Common myeloid progenitor, CD34-positive (primary cell): Measurements from ENCODE around the gene POLR1A.

Experiments
- CTCF ChIA-PET: fragments of 350-600 bp; sonication (Branson Sonifier 250); formaldehyde crosslinking; loops from one replicate; lab custom pipeline; 2021; ENCODE audit warnings: antibody characterized with exemption; lab: Charles Lee
- POLR2A ChIA-PET: fragments of 350-600 bp; sonication (Branson Sonifier 250); formaldehyde crosslinking; loops from one replicate; lab custom pipeline; 2021; ENCODE audit warnings: antibody characterized with exemption; lab: Charles Lee
- DNase-seq, 3 donors: peaks; one replicate each; pipeline versions ENCODE4 v3.0.0 to v3.0.0-alpha.2; 2013
- H3K27ac ChIP-seq, 2 experiments: 1 replicate in 1 of 2; 2 replicates in 1 of 2; pipeline ENCODE4 v1.7.0; 2013; ENCODE audit warnings: inconsistent platforms in 2 of 2, low read length in 2 of 2, mild to moderate bottlenecking in 2 of 2, low read depth in 1 of 2, moderate library complexity in 1 of 2; ENCODE audit not compliant: severe bottlenecking in 2 of 2, insufficient read depth in 1 of 2, poor library complexity in 1 of 2
- H3K27me3 ChIP-seq, 5 experiments: replicated peaks in 2 of 5; 1 replicate in 3 of 5; 2 replicates in 2 of 5; pipeline versions ENCODE4 v1.6.1 to v1.7.0; 2013; ENCODE audit warnings: low read length in 4 of 5, mild to moderate bottlenecking in 2 of 5, moderate library complexity in 2 of 5, inconsistent platforms in 1 of 5; ENCODE audit not compliant: insufficient read depth in 5 of 5, control insufficient read depth in 4 of 5
- H3K36me3 ChIP-seq, 4 experiments: 1 replicate in 2 of 4; 2 replicates in 2 of 4; pipeline versions ENCODE4 v1.6.1 to v1.7.0; 2013; ENCODE audit warnings: low read length in 3 of 4, control low read depth in 1 of 4, mild to moderate bottlenecking in 1 of 4; ENCODE audit not compliant: control insufficient read depth in 4 of 4, insufficient read depth in 4 of 4
- H3K4me1 ChIP-seq, 4 experiments: 1 replicate in 3 of 4; 2 replicates in 1 of 4; pipeline versions ENCODE4 v1.6.1 to v1.7.1; 2013; ENCODE audit warnings: low read length in 3 of 4, mild to moderate bottlenecking in 3 of 4, control low read depth in 1 of 4, inconsistent platforms in 1 of 4, moderate library complexity in 1 of 4; ENCODE audit not compliant: control insufficient read depth in 4 of 4, insufficient read depth in 4 of 4; ENCODE audit errors: control extremely low read depth in 1 of 4
- H3K4me3 ChIP-seq, 7 experiments: 1 replicate in 4 of 7; 2 replicates in 3 of 7; pipeline versions ENCODE4 v1.5.1 to v1.7.0; 2013; ENCODE audit warnings: mild to moderate bottlenecking in 7 of 7, low read length in 6 of 7, moderate library complexity in 6 of 7, inconsistent platforms in 2 of 7, low read depth in 2 of 7, control low read depth in 1 of 7; ENCODE audit not compliant: insufficient read depth in 4 of 7, control insufficient read depth in 1 of 7; ENCODE audit errors: extremely low read depth in 1 of 7
- H3K9me3 ChIP-seq, 5 experiments: 1 replicate in 4 of 5; 2 replicates in 1 of 5; pipeline versions ENCODE4 v1.6.1 to v1.7.1; 2013; ENCODE audit warnings: low read length in 4 of 5, mild to moderate bottlenecking in 2 of 5, inconsistent platforms in 1 of 5, low read depth in 1 of 5, moderate library complexity in 1 of 5; ENCODE audit not compliant: control insufficient read depth in 4 of 5, insufficient read depth in 2 of 5; ENCODE audit errors: control extremely low read depth in 1 of 5
- WGBS: methylation state at CpG from one replicate; pipeline ENCODE4 v1.1.5; 2013; ENCODE audit not compliant: insufficient coverage; 5-methylcytosine and 5-hydroxymethylcytosine counted together

The POLR1A gene

DNA sequence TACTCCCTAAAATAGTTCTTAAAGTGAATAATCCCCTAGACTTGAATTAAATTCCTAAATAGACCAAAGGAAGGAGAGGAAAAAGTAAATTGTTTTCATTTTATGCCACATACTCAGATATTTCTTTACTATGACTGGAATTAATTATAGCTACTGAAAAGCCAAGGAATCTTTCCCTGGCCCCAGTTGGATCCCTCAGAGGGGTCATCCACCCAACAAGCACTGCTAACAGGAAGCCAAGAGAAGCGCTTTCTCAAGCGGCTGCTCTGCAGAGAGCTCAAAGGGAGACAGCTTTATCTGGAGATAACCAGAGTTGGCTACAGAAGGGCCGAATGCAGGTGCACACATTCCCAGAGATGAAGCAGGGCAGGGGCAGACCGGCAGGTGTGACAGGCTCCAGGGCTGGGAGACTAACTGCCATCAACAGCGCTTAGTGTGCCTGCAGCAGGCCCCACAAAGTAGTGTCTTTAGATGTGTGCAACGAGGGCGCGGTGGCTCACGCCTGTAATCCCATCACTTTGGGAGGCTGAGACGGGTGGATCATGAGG, 51.1 kb downstream of the POLR1A start:
- H3K36me3 ChIP-seq, result peaks cover 7 to 72% (median 52%) of the 10 kb centered on the region in 4 experiments
- 97% methylated on average over 10 of the region's 10 CpGs for WGBS
- POLR2A ChIA-PET, result no interaction called here
- CTCF ChIA-PET, result interaction anchor here (0.8 to 4.5 kb wide), 2 partner anchors 19 to 24 kb away, joined by 3 to 19 read pairs; no protein-coding TSS in a partner anchor
- no peak overlapping the region for H3K27ac ChIP-seq
- DNase-seq, result no peak
- no peaks in the 10 kb centered on the region for H3K27me3 ChIP-seq
- no peaks in the 10 kb centered on the region for H3K4me1 ChIP-seq
- no peaks in the 10 kb centered on the region for H3K9me3 ChIP-seq
- no peak overlapping the region for H3K4me3 ChIP-seq

DNA sequence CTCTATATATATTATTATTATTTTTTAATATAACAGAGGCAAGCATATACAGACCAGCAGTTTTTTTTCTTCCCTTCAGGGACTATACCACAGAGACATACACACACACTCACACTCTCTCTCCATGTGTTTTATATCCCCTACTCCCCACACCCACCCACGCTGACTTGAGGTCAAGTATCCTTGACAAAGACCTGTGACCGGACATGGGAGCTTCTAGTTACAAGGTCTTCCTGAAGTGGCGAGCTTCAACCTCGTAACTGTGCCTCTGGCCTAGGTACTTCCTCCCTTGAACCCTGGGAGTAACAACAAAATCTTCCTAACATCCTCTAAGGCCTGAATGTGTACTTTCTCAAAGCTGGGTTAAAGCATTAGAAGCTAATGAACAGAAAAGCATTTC, 52.5 kb downstream of the POLR1A start:
- Histone ChIP-seq H3K36me3 (peaks cover 7 to 77% (median 63%) of the 10 kb centered on the region in 4 experiments), H3K27ac (no peak overlapping the region), H3K9me3 (no peaks in the 10 kb centered on the region), H3K4me3 (no peak overlapping the region), H3K27me3 (no peaks in the 10 kb centered on the region), H3K4me1 (no peaks in the 10 kb centered on the region)
- DNase-seq, result no peak
- ChIA-PET CTCF (interaction anchor here (0.8 to 4.5 kb wide), 5 partner anchors 9 to 304 kb away, joined by 3 to 19 read pairs (median 3); no protein-coding TSS in a partner anchor), POLR2A (no interaction called here)
- 100% methylated on average over 4 of the region's 4 CpGs for WGBS

DNA sequence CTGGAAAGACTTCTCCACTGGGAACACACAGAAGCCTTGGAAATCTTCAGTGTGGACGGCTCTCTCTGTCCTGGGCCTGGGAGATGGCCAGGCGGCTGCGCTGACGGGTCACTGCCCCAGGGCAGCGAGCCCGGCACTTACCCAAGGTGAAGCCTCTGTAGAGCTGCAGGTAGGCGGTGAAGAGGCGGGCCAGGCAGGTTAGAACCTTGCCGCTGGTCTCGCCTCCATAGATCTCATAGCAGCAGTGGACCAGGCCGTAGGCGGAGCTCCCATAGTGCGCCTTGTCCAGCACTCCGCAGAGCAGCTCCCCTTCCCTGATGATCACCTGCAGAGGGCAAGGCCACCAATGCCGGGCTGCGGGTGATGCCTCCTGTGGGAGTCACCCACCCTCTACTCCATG, 53.0 kb downstream of the POLR1A start:
- Histone ChIP-seq H3K36me3 (peaks cover 10 to 82% (median 67%) of the 10 kb centered on the region in 4 experiments), H3K9me3 (no peaks in the 10 kb centered on the region), H3K4me1 (no peaks in the 10 kb centered on the region), H3K4me3 (no peak overlapping the region), H3K27me3 (no peaks in the 10 kb centered on the region), H3K27ac (no peak overlapping the region)
- WGBS, result 96% methylated on average over 12 of the region's 16 CpGs
- ChIA-PET POLR2A (no interaction called here), CTCF (interaction anchor here (0.8 to 4.5 kb wide), 4 partner anchors 9 to 303 kb away, joined by 3 to 19 read pairs (median 4); no protein-coding TSS in a partner anchor)
- DNase-seq, result no peak

DNA sequence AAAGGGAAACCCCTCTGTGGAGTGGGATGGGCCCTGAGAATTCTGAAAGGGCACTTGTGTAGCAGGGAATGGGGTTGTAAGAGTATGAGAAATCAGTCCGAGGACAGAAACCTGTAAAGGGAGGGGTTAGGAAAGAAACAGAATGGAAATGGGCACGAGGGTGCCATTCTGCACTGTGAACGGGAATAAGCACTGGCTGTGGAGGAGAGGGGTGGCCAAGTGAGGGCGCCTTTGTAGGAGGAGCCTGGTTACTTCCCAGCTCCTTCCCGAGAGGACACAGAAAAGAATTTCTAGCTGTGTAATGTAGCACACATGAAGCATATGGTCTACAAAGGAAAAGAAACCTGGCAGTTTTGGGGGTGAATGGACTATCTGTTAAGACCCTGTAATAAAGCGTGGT, 53.4 kb downstream of the POLR1A start:
- no peak for DNase-seq
- WGBS, result 97% methylated on average over 6 of the region's 6 CpGs
- Histone ChIP-seq H3K27ac (no peak overlapping the region), H3K4me1 (no peaks in the 10 kb centered on the region), H3K27me3 (no peaks in the 10 kb centered on the region), H3K36me3 (peaks cover 8 to 83% (median 69%) of the 10 kb centered on the region in 4 experiments), H3K4me3 (no peak overlapping the region), H3K9me3 (no peaks in the 10 kb centered on the region)
- CTCF ChIA-PET, result interaction anchor here (1.3 to 4.5 kb wide), 3 partner anchors 9 to 224 kb away, joined by 3 to 19 read pairs (median 5); no protein-coding TSS in a partner anchor
- POLR2A ChIA-PET, result no interaction called here

DNA sequence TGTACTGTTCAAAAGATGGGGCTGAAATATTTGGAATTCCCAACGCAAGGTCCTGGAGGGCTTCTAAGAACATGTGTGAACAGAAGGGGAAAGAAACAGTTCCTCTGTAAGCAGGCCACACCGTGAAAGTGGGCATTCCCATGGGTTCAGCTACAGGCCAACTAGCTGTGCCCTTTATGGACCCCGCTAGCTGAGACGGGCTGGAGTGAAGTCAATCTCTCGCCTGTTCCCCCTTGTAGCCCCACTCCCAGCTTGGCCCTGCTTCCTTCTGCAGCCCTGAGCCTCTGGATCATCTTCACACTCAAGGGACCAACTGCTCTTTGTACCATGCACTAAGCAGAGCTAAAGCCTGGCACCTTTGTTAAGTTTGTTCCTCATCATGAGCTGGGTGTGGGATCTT, 55.4 kb downstream of the POLR1A start:
- no peaks in the 10 kb centered on the region for H3K9me3 ChIP-seq
- whole genome bisulfite sequencing, result 94% methylated on average over 5 of the region's 5 CpGs
- ChIA-PET POLR2A (no interaction called here), CTCF (interaction anchor here (1.1 to 1.7 kb wide), 2 partner anchors 30 to 162 kb away, joined by 3 to 9 read pairs; partner anchors contain the start of gene ST3GAL5)
- DNase-seq, result no peak
- peaks cover 9 to 88% (median 72%) of the 10 kb centered on the region in 4 experiments for H3K36me3 ChIP-seq
- H3K4me1 ChIP-seq, result no peaks in the 10 kb centered on the region
- no peak overlapping the region for H3K4me3 ChIP-seq
- H3K27me3 ChIP-seq, result no peaks in the 10 kb centered on the region
- no peak overlapping the region for H3K27ac ChIP-seq

DNA sequence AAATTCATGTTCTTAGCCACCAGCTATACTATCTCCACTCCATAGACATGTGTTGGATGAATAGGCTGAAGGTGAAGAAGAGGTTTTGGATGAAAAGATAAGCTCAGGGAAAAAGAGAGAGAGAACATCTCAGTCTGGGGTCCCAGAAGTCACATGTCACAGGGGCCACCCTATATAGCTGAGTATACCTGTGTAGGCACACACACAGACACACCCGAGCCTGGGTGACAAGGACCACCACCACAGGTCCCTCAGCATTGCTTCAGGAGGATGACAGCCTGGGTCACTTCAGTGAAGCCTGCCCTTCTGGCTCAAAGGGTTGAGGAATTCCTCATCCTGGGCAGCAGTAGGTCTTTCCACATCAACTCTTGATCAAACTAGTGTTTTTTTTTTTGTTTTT, 56.2 kb downstream of the POLR1A start:
- H3K9me3 ChIP-seq, result no peaks in the 10 kb centered on the region
- ChIA-PET CTCF (interaction anchor here (1.7 kb wide), 1 partner anchor 161 kb away, joined by 9 read pairs; the partner anchor contains the start of gene ST3GAL5), POLR2A (interaction anchor here (0.5 kb wide), 1 partner anchor 64 kb away, joined by 3 read pairs; no protein-coding TSS in a partner anchor)
- H3K27ac ChIP-seq, result no peak overlapping the region
- no peak for DNase-seq
- 100% methylated on average over 1 of the region's 1 CpG for WGBS
- H3K36me3 ChIP-seq, result peaks cover 10 to 89% (median 75%) of the 10 kb centered on the region in 4 experiments
- H3K27me3 ChIP-seq, result no peaks in the 10 kb centered on the region
- no peak overlapping the region for H3K4me3 ChIP-seq
- no peaks in the 10 kb centered on the region for H3K4me1 ChIP-seq

DNA sequence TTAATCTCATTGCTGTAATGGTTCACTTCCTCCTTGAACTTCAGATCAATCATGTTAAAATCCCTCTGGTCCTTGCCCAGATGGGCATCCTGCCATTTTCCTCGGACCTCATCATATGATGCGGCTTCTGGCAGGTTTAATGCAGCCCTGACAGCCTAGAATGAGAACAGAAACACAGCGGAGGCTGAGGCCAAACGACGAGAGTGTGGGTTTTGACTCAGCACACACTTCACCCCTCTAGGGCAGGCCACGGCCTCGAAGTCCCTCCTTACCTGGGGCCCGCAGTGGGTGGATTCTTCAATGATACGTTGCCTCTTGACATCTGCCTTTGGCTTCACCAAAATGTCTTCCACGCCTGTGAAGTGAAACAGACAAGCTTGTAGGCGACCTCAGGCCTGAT, 56.8 kb downstream of the POLR1A start:
- Histone ChIP-seq H3K4me3 (no peak overlapping the region), H3K27me3 (no peaks in the 10 kb centered on the region), H3K9me3 (no peaks in the 10 kb centered on the region), H3K27ac (no peak overlapping the region), H3K4me1 (no peaks in the 10 kb centered on the region), H3K36me3 (peaks cover 10 to 92% (median 73%) of the 10 kb centered on the region in 4 experiments)
- 97% methylated on average over 10 of the region's 11 CpGs for WGBS
- no peak for DNase-seq
- ChIA-PET CTCF (interaction anchor here (1.7 kb wide), 1 partner anchor 160 kb away, joined by 9 read pairs; the partner anchor contains the start of gene ST3GAL5), POLR2A (interaction anchor here (0.5 kb wide), 1 partner anchor 64 kb away, joined by 3 read pairs; no protein-coding TSS in a partner anchor)
